ENCODE results near the gene CENPP.

- no peak for TF ChIP-seq CTCF (IDR thresholded peaks at IDR 0.05)
- no peak for TF ChIP-seq POLR2A (IDR thresholded peaks at IDR 0.05)
Measured at GRCh38 chr9:92534674-92535073, 208.9 kb downstream of the CENPP start.

Measured in body of pancreas (tissue), 4 donors.